Kidney epithelial cell (primary cell): ENCODE measurements around the gene OR13D1. TPM values are rescaled to one million over a fixed set of nuclear protein-coding genes. Genes with fewer than 3 reads are reported as not detected.
"Not testable (repeated sequence)": the region's sequence is repeated elsewhere in the genome, so short reads cannot be mapped to it uniquely, and the experiment has no call there.

Experiments used
- DNase-seq: peaks from one replicate; pipeline ENCODE4 v3.0.0-alpha.2; 2010; ENCODE audit warnings: low read depth
- H3K27me3 ChIP-seq: 2 replicates; pipeline ENCODE4 v1.6.0; 2011; ENCODE audit warnings: low read length; ENCODE audit not compliant: control insufficient read depth, insufficient read depth
- H3K36me3 ChIP-seq: 2 replicates; pipeline ENCODE4 v1.5.1; 2011; ENCODE audit warnings: low read length; ENCODE audit not compliant: control insufficient read depth, insufficient read depth
- H3K4me3 ChIP-seq: 2 replicates; pipeline ENCODE4 v1.5.1; 2011; ENCODE audit warnings: low read depth, mild to moderate bottlenecking, control low read depth, low read length
- total RNA-seq: library from RNA; depleted of rRNA; stranded (reverse); fragments of >200 nt; gene quantifications from 2 replicates; pipeline ENCODE4 v1.2.3, GENCODE V29; 2015
- TF ChIP-seq, protein P1 (sequence below): IDR thresholded peaks from 2 replicates; pipeline ENCODE4 v1.5.1; 2011; ENCODE audit warnings: mild to moderate bottlenecking, moderate library complexity, low read length, control low read depth, inconsistent platforms; ENCODE audit not compliant: insufficient read depth, poor library complexity, severe bottlenecking

The OR13D1 gene
- total RNA-seq, 1 donor from 2014 or later: not detected

DNA sequence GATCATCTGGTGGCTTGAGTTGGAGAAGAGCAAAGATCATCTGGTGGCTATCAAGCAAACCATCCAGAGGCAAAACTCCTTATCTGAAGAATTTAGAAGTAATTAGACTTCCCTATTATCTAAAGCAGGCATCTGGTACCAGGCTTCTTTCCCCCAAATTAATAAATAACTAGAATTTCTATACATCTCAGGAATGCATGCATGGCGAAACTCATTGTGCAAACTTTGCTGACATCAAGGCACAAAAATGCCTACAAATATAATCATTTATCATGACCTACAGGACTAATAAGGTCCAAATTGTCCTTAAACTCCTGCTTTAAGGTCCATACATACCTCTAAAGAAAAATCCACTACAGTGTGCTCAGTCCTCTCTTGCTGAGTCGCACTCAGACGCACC, 6.0 kb downstream of the OR13D1 start:
- Histone ChIP-seq H3K36me3 (no peaks in the 10 kb centered on the region), H3K27me3 (no peaks in the 10 kb centered on the region), H3K4me3 (no peak overlapping the region)
- TF ChIP-seq, protein P1, sequence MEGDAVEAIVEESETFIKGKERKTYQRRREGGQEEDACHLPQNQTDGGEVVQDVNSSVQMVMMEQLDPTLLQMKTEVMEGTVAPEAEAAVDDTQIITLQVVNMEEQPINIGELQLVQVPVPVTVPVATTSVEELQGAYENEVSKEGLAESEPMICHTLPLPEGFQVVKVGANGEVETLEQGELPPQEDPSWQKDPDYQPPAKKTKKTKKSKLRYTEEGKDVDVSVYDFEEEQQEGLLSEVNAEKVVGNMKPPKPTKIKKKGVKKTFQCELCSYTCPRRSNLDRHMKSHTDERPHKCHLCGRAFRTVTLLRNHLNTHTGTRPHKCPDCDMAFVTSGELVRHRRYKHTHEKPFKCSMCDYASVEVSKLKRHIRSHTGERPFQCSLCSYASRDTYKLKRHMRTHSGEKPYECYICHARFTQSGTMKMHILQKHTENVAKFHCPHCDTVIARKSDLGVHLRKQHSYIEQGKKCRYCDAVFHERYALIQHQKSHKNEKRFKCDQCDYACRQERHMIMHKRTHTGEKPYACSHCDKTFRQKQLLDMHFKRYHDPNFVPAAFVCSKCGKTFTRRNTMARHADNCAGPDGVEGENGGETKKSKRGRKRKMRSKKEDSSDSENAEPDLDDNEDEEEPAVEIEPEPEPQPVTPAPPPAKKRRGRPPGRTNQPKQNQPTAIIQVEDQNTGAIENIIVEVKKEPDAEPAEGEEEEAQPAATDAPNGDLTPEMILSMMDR: no peak
- DNase-seq: no peak

- not testable (repeated sequence) for H3K4me3 ChIP-seq, H3K27me3 ChIP-seq, H3K36me3 ChIP-seq, DNase-seq
These were observed 14.4 kb downstream of the OR13D1 start for GRCh38 chr9:104708737-104709136.

- Histone ChIP-seq H3K36me3 (no peaks in the 10 kb centered on the region), H3K4me3 (no peak overlapping the region), H3K27me3 (no peaks in the 10 kb centered on the region)
- TF ChIP-seq, protein P1: no peak
- DNase-seq: no peak
These were observed 17.3 kb downstream of the OR13D1 start for GRCh38 chr9:104711604-104712003.

- no peaks in the 10 kb centered on the region for H3K27me3 ChIP-seq
- TF ChIP-seq, protein P1: no peak
- H3K4me3 ChIP-seq: no peak overlapping the region
- no peaks in the 10 kb centered on the region for H3K36me3 ChIP-seq
- DNase-seq: no peak
These were observed 30.7 kb downstream of the OR13D1 start for GRCh38 chr9:104725014-104725413.

DNA sequence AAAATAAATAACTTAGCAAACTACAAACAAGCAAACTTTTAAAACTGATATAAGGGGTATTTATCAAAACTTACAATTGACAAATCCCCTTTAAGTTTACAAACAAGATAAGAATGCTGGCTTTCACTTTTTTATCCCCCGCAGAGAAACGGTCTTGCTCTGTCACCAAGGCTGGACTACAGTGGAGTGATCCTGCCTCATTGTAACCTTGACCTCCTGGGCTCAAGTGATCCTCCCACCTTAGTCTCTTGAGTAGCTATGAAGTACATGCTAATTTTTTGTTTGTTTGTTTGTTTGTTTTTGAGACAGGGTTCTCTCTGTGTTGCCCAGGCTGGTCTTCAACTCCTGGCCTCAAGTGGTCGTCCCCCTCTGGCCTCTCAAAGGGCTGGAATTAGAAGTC, 44.1 kb downstream of the OR13D1 start:
- TF ChIP-seq, protein P1: no peak
- Histone ChIP-seq H3K27me3 (no peaks in the 10 kb centered on the region), H3K36me3 (no peaks in the 10 kb centered on the region), H3K4me3 (no peak overlapping the region)
- no peak for DNase-seq

DNA sequence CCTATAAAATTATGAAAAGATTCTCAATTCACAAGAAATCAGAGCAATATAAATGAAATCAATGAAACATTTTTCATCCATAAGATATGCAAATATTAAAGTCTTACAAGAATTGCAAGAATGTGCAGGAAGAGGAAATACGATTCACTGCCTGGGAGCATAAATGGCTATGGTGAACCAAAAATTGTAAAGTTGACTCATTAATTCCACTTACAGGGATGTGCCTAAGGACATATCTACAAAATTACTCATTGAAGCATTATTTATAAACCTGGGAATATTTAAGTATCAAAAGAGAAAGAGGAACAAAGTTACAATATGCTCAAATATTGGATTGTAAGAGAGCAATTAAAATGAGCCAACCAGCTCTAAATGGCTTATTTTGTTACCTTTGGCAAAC, 46.3 kb downstream of the OR13D1 start:
- TF ChIP-seq, protein P1: no peak
- no peak for DNase-seq

More for the DNA sequence above, 46.3 kb downstream of the OR13D1 start:
- Histone ChIP-seq H3K4me3 (no peak overlapping the region), H3K27me3 (no peaks in the 10 kb centered on the region), H3K36me3 (no peaks in the 10 kb centered on the region)
